HUDEP-2 (cell line): ENCODE data around the gene SRRD.

Experiments used
- DNase-seq, 76 experiments: peaks; one replicate each; lab custom pipeline; 2025; ENCODE audit not compliant: unreplicated experiment in 76 of 76; lab: John Stamatoyannopoulos, UW

The SRRD gene

GRCh38 chr22:26481112-26481693, 2.5 kb upstream of the SRRD start:
- peak in 4 of 76 experiments; percentile 12 to 47 (median 26) for DNase-seq

GRCh38 chr22:26481694-26482093, 2.0 kb upstream of the SRRD start:
- peak in 1 of 76 experiments; percentile 35 for DNase-seq

GRCh38 chr22:26482161-26482560, 1.5 kb upstream of the SRRD start:
- DNase-seq, result peak in 7 of 76 experiments; percentile 7 to 61 (median 27)

GRCh38 chr22:26483043-26483438, 636 bp upstream of the SRRD start:
- DNase-seq, result peak in 1 of 76 experiments; percentile 48

GRCh38 chr22:26484360-26484706, 656 bp downstream of the SRRD start:
- DNase-seq, result peak in 16 of 76 experiments; percentile 11 to 61 (median 39)

GRCh38 chr22:26485013-26485412, 1.3 kb downstream of the SRRD start:
- DNase-seq, result no peak

- DNase-seq, result peak in 1 of 76 experiments; percentile 19
Observed at GRCh38 chr22:26485806-26486390, 2.2 kb downstream of the SRRD start.

GRCh38 chr22:26486394-26486793, 2.7 kb downstream of the SRRD start:
- DNase-seq, result no peak

GRCh38 chr22:26487996-26488395, 4.3 kb downstream of the SRRD start:
- peak in 1 of 76 experiments; percentile 7 for DNase-seq

- DNase-seq, result no peak
Observed at GRCh38 chr22:26489447-26490036, 5.9 kb downstream of the SRRD start.

- DNase-seq, result no peak
Observed at GRCh38 chr22:26492220-26492619, 8.5 kb downstream of the SRRD start.

- DNase-seq, result no peak
Observed at GRCh38 chr22:26494506-26494905, 10.8 kb downstream of the SRRD start.

GRCh38 chr22:26496456-26496855, 12.8 kb downstream of the SRRD start:
- no peak for DNase-seq

- no peak for DNase-seq
Observed at GRCh38 chr22:26499188-26499703, 15.6 kb downstream of the SRRD start.

- DNase-seq, result no peak
Observed at GRCh38 chr22:26501996-26502395, 18.3 kb downstream of the SRRD start.

- peak in 10 of 76 experiments; percentile 16 to 44 (median 28) for DNase-seq
Observed at GRCh38 chr22:26502688-26503561, 19.2 kb downstream of the SRRD start.

GRCh38 chr22:26503758-26504157, 20.1 kb downstream of the SRRD start:
- no peak for DNase-seq

GRCh38 chr22:26508148-26508547, 24.5 kb downstream of the SRRD start:
- no peak for DNase-seq

- DNase-seq, result peak in 74 of 76 experiments; percentile 40 to 95 (median 88)
Observed at GRCh38 chr22:26512149-26512793, 28.6 kb downstream of the SRRD start, which contains the start of gene TFIP11. TSS of gene TFIP11 (minus strand) at chr22:26512473. CDS start at chr22:26510272, 2,201 bp downstream.

- no peak for DNase-seq
Observed at GRCh38 chr22:26513838-26514237, 30.2 kb downstream of the SRRD start.
